Measurements from ENCODE around the gene PDS5B.
"Not testable (repeated sequence)": the region's sequence is repeated elsewhere in the genome, so short reads cannot be mapped to it uniquely, and the experiment has no call there.

Gene PDS5B, protein sequence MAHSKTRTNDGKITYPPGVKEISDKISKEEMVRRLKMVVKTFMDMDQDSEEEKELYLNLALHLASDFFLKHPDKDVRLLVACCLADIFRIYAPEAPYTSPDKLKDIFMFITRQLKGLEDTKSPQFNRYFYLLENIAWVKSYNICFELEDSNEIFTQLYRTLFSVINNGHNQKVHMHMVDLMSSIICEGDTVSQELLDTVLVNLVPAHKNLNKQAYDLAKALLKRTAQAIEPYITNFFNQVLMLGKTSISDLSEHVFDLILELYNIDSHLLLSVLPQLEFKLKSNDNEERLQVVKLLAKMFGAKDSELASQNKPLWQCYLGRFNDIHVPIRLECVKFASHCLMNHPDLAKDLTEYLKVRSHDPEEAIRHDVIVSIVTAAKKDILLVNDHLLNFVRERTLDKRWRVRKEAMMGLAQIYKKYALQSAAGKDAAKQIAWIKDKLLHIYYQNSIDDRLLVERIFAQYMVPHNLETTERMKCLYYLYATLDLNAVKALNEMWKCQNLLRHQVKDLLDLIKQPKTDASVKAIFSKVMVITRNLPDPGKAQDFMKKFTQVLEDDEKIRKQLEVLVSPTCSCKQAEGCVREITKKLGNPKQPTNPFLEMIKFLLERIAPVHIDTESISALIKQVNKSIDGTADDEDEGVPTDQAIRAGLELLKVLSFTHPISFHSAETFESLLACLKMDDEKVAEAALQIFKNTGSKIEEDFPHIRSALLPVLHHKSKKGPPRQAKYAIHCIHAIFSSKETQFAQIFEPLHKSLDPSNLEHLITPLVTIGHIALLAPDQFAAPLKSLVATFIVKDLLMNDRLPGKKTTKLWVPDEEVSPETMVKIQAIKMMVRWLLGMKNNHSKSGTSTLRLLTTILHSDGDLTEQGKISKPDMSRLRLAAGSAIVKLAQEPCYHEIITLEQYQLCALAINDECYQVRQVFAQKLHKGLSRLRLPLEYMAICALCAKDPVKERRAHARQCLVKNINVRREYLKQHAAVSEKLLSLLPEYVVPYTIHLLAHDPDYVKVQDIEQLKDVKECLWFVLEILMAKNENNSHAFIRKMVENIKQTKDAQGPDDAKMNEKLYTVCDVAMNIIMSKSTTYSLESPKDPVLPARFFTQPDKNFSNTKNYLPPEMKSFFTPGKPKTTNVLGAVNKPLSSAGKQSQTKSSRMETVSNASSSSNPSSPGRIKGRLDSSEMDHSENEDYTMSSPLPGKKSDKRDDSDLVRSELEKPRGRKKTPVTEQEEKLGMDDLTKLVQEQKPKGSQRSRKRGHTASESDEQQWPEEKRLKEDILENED (N-terminal part only)

DNA sequence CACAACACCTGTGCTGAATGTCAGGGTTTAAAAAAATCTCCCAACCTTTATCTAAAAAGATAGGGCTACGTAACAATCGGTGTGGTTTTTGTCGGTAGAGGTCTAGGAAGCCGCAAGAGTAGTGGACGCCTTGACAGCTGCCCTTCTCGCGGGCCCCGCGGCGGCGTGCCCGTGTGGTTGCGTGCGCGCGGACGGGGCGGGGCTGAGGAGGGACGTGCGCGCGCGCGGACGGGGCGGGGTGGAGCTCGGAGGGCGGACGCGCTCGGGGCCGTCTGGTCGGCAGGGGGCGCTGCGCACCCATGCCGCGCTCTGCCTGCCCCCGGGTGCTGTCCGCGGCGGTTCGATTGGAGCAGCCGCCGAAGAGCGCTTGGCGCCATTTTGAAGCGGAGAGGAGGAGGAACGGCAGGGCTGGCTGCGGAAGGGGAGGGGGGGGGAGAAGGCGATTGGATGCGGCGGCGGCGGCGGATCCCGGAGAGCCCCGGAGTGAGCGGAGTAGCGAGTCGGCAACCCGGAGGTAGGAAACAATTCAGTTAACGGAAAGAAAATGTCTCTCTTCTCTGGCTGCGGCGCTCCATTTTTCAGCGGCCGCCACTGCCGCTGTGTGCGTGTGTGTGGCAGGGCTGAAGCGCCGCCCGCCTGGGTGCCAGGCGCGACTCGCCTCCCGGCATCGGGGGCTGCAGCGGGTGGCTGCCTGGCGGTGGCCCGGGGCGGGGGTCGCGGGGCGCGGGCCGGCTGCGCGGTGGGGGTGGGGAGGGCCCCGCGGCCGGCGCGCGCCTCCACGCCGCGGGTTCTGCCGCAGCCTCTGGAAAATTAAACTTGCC, at the start of gene PDS5B:
TSS of gene PDS5B (plus strand) at position 373 of the 821 bp plus-strand sequence. CDS start 62,321 bp downstream, outside the sequence.
- peak; percentile 26 to 97 (median 90) for DNase-seq

GRCh38 chr13:32537580-32538142, 48.6 kb upstream of the PDS5B start:
- peak in 15 of 56 donors; percentile 2 to 51 (median 20) for DNase-seq

GRCh38 chr13:32538143-32538620, 48.1 kb upstream of the PDS5B start:
- peak in 24 of 56 donors; percentile 20 to 80 (median 42) for DNase-seq

- peak; percentile 33 to 98 (median 91) for DNase-seq
Observed at GRCh38 chr13:32538621-32539246, 47.5 kb upstream of the PDS5B start, which contains the start of gene N4BP2L2. TSS of gene N4BP2L2 (minus strand) at chr13:32538795. CDS start at chr13:32537027, 1,768 bp downstream.

- DNase-seq = no peak
Observed at GRCh38 chr13:32542221-32542620, 44.0 kb upstream of the PDS5B start.

DNA sequence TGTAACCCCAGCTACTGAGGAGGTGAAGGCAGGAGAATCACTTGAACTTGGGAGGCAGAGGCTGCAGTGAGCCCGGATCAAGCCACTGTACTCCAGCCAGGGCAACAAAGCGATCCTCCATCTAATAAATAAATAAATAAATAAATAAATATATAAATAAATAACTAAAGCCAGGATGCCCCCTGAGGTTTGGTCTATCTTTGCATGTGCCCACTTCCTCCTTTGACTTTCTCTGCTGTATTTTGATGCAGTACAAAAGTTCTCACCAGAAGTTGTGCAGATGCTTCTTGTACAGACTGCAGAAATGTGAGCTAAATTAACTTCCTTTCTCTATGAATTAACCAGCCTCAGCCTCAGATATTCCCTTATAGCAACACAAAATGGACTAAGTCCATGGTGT, 41.2 kb upstream of the PDS5B start:
- DNase-seq = no peak

GRCh38 chr13:32548837-32549236, 37.4 kb upstream of the PDS5B start:
- no peak for DNase-seq

- no peak for DNase-seq
Observed at GRCh38 chr13:32549788-32550187, 36.5 kb upstream of the PDS5B start.

- DNase-seq = no peak
Observed at GRCh38 chr13:32553720-32554119, 32.5 kb upstream of the PDS5B start.

- no peak for DNase-seq
Observed at GRCh38 chr13:32555613-32556012, 30.6 kb upstream of the PDS5B start.

DNA sequence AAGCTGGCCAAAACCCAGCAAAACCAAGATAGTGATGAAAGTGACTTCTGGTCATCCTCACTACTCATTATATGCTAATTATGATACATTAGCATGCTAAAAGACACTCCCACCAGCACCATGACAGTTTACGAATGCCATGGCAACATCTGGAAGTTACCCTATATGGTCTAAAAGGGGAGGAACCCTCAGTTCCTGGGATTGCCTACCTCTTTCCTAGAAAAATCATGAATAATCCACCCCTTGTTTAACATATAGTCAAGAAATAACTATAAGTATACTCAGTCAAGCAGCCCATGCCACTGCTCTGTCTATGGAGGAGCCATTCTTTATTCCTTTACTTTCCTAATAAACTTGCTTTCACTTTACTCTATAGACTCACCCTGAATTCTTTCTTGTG, 25.4 kb upstream of the PDS5B start:
- DNase-seq = not testable (repeated sequence)

DNA sequence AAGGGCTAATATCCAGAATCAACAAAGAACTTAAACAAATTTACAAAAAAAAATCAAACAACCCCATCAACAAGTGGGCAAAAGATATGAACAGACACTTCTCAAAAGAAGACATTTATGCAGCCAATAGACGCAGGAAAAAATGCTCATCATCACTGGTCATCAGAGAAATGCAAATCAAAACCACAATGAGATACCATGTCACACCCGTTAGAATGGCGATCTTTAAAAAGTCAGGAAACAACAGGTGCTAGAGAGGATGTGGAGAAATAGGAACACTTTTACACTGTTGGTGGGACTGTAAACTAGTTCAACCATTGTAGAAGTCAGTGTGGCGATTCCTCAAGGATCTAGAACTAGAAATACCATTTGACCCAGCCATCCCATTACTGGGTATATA, 10.6 kb upstream of the PDS5B start:
- DNase-seq = not testable (repeated sequence)

- no peak for DNase-seq
Observed at GRCh38 chr13:32577032-32577431, 9.2 kb upstream of the PDS5B start.

- peak in 1 of 56 donors; percentile 22 for DNase-seq
Observed at GRCh38 chr13:32581177-32581786, 5.0 kb upstream of the PDS5B start.

DNA sequence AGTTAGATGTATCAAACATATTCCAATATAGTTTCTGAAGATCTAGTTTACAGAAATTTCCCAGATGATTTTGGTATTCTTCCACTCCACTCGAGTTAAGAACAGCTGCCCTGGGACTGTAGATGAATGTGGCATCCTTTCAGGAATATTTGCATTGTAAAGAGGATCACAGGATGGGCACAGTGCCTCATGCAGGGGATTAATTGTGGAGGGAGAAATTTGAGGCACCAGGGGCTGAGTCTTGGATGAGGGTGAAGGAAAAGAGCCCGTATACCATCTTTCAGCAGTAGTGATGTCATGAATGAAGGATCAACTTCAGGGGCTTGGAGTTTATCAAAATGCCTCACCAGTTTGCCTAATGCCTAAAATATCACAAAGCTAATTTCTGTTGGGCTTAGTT, 4.0 kb upstream of the PDS5B start:
- no peak for DNase-seq

- DNase-seq = no peak
Observed at GRCh38 chr13:32582991-32583390, 3.3 kb upstream of the PDS5B start.

DNA sequence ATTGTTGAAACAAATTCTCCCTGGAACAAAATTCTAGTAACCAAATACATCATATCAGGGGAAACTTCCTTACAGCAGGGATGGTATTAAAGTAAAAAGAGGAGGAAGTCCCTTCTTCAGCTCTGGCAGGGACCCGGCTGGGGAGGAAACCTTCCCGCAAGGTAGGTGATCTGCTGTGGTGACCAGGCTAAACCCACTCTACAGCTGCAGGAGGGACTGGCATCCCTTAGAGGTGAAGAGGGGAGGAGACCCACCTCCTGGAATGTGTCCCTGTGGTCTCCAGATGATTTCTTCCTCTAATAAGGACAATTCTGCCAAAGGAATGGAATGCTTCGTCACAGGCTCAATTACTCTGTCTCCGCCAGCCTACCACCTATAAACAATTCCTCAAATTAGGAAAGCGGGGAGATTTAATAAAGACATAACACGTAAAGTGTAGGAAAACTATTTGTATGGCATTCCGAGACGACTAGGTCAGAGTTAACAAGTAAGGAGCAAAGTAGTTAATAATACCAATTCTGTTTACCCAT, 637 bp upstream of the PDS5B start:
- DNase-seq = peak in 10 of 56 donors; percentile 0 to 16 (median 4)

DNA sequence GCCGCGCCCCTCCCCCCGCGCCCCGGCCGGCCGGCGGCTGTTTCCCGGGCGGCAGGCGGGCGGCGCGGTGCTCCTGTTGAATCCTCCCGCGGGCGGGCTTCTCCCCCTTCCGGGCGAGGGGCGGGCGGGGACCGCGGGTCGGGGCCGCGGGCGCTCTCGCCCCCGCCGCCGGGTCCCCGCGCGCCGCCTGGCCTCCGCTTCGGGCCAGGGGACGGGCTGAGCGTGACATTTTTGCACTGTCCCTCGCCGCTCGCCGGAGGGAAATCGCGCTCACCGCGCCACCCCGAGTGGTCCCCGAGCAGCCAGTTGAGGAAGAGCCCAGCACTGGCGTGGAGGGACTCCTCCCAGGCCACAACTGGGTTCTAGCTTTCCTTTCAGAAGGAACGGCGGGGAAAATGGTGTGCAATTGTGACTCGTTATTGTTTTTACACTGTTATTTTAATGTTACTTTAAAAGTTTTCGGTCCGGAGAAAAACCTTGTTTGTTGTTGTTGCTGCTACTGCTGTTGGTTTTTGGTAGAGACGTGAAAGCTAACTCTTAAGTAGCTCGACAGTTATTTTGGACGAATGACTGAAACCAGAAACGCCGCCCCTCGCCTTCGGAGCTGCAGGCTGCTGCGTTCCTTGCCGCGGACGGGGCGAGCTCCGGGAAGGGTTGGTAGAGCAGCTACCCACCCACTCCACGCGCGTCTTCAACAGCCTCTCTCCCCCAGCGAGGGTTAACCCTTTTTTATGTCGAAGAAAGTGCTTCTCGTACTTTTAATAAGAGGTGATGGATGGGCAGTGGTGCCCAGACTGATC, 959 bp downstream of the PDS5B start:
- peak in 52 of 56 donors; percentile 2 to 83 (median 52) for DNase-seq

Data from amygdala (tissue), 56 donors.